ENCODE data around the gene MAGEA8. TPM values are rescaled to one million over a fixed set of nuclear protein-coding genes. Genes with fewer than 3 reads are reported as not detected.

Gene MAGEA8
- not detected in 5 replicates for total RNA-seq (2022; extraction: Qiagen RNA extraction)

GRCh38 chrX:149881081-149881711 is at the start of gene MAGEA8:
TSS of gene MAGEA8 (plus strand) at chrX:149881183. CDS start at chrX:149884273, 3,090 bp downstream.

GRCh38 chrX:149929400-149929799 is 48.4 kb downstream of the MAGEA8 start, which contains the start of gene HSFX4:
TSS of gene HSFX4 (plus strand) at chrX:149929573. CDS start at chrX:149929645, 72 bp downstream.

Other genes starting within 250 kb of the MAGEA8 start
- 24.2 to 27.5 TPM (median 25.5 TPM) in 5 replicates for gene TMEM185A, start 249.4 kb upstream of the MAGEA8 start, total RNA-seq (2022; extraction: Qiagen RNA extraction)
- gene MAGEA11, start 169.1 kb upstream of the MAGEA8 start, total RNA-seq (2022; extraction: Qiagen RNA extraction): not detected in 5 replicates
- 0.07 to 0.42 TPM (median 0.16 TPM) in 5 replicates for gene HSFX1, start 107.1 kb upstream of the MAGEA8 start, total RNA-seq (2022; extraction: Qiagen RNA extraction)
- gene MAGEA9, start 99.3 kb upstream of the MAGEA8 start, total RNA-seq (2022; extraction: Qiagen RNA extraction): not detected in 5 replicates
- 0.10 to 0.13 TPM (median 0.11 TPM) in 3 of 5 replicates, not detected in the others for gene HSFX4, start 48.4 kb downstream of the MAGEA8 start, total RNA-seq (2022; extraction: Qiagen RNA extraction)
- gene EOLA2, start 57.3 kb downstream of the MAGEA8 start, total RNA-seq (2022; extraction: Qiagen RNA extraction): 50.2 to 58.8 TPM (median 53.1 TPM) in 5 replicates